SU-DHL-6 (cell line): ENCODE data around the gene MAP3K20.
A peak's percentile ranks its signal among the peaks of the same experiment; 100 is the strongest.
"Not testable (repeated sequence)": the region's sequence is repeated elsewhere in the genome, so short reads cannot be mapped to it uniquely, and the experiment has no call there.

ENCODE experiments used
- H2AFZ ChIP-seq: fragments of 200-600 bp; sonication (generic); 2 replicates; pipeline ENCODE4 v1.6.1; 2014; ENCODE audit warnings: low read depth, mild to moderate bottlenecking, moderate library complexity, mixed read lengths, antibody characterized with exemption, low read length; ENCODE audit not compliant: severe bottlenecking
- H3F3A ChIP-seq: fragments of 200-600 bp; shearing (Covaris generic); 2 replicates; pipeline ENCODE4 v1.6.0; 2016; ENCODE audit warnings: antibody characterized with exemption, mild to moderate bottlenecking; ENCODE audit not compliant: insufficient read depth
- H3K27ac ChIP-seq: fragments of 200-600 bp; sonication (generic); 2 replicates; pipeline ENCODE4 v1.5.1; 2016; ENCODE audit warnings: low read depth, mild to moderate bottlenecking, low read length, moderate library complexity, mixed read lengths
- H3K27me3 ChIP-seq: fragments of 200-600 bp; sonication (generic), shearing (Covaris generic); 2 replicates; pipeline ENCODE4 v1.6.0; 2014; ENCODE audit warnings: mild to moderate bottlenecking, low read length
- H3K36me3 ChIP-seq: fragments of 200-600 bp; sonication (generic); 2 replicates; pipeline ENCODE4 v1.6.1; 2014; ENCODE audit warnings: mild to moderate bottlenecking, low read length, mixed read lengths
- H3K4me2 ChIP-seq: fragments of 300-600, 200-600 bp; shearing (Covaris generic), sonication (generic); 2 replicates; pipeline ENCODE4 v1.6.0; 2014; ENCODE audit warnings: low read length, low read depth, mild to moderate bottlenecking; ENCODE audit not compliant: poor library complexity, severe bottlenecking
- H3K4me3 ChIP-seq: fragments of 200-600 bp; sonication (generic); 2 replicates; pipeline ENCODE4 v1.5.1; 2014; ENCODE audit warnings: antibody characterized with exemption, low read length, mild to moderate bottlenecking, mixed read lengths; ENCODE audit not compliant: insufficient read depth, poor library complexity, severe bottlenecking
- H3K79me2 ChIP-seq: fragments of 200-600 bp; sonication (generic); 2 replicates; pipeline ENCODE4 v1.6.1; 2014; ENCODE audit warnings: mild to moderate bottlenecking, low read length, moderate library complexity; ENCODE audit not compliant: insufficient read depth
- H3K9ac ChIP-seq: fragments of 200-600 bp; sonication (generic); 2 replicates; pipeline ENCODE4 v1.7.0; 2014; ENCODE audit warnings: mild to moderate bottlenecking, low read length
- H3K9me2 ChIP-seq: fragments of 200-600 bp; sonication (generic); replicated peaks from 2 replicates; pipeline ENCODE4 v1.6.1; 2014; ENCODE audit warnings: low read length; ENCODE audit not compliant: insufficient read depth
- H3K9me3 ChIP-seq: fragments of 200-600 bp; sonication (generic); 2 replicates; pipeline ENCODE4 v1.6.1; 2014; ENCODE audit warnings: low read length, mixed read lengths; ENCODE audit not compliant: insufficient read depth
- H4K20me1 ChIP-seq: fragments of 200-600 bp; sonication (generic); 2 replicates; pipeline ENCODE4 v1.6.1; 2014; ENCODE audit warnings: low read depth, mild to moderate bottlenecking, antibody characterized with exemption, low read length, moderate library complexity, mixed read lengths
- EZH2phosphoT487 ChIP-seq: fragments of 200-600 bp; sonication (generic), shearing (Covaris generic); conservative IDR thresholded peaks from 2 replicates; pipeline ENCODE4 v1.6.1; 2018; ENCODE audit warnings: mild to moderate bottlenecking, antibody characterized with exemption, low read length, moderate library complexity, mixed read lengths
- TF ChIP-seq, protein P1 (sequence below): fragments of 200-600 bp; sonication (generic); IDR thresholded peaks from one replicate; pipeline ENCODE4 v1.5.1; 2017; ENCODE audit warnings: antibody characterized with exemption, mild to moderate bottlenecking, low read length, moderate library complexity; ENCODE audit not compliant: insufficient read depth, poor library complexity, severe bottlenecking

Gene MAP3K20

DNA sequence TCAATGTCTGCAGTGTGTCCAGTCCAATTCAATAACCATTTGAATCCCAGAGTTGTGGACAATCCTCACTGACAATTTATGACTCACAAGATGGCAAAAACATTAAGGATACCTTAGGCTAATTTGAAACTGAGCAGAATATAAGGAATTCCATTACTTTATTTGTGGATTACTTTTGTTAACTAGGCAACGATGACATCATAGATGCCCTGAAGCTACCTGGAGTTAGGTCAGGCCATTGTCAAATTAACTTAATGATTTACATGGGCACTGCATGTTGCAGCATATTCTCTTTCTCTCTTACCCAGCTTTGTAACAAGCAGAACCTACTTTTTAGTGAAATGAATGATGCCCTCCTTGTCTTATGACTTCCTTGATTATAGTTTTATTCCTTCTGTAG, 179.0 kb downstream of the MAP3K20 start:
- Histone ChIP-seq H3K9me2 (no peaks in the 10 kb centered on the region), H3K9me3 (no peaks in the 10 kb centered on the region), H2AFZ (no peak overlapping the region), H4K20me1 (no peaks in the 10 kb centered on the region), H3K27me3 (no peaks in the 10 kb centered on the region), H3K36me3 (no peaks in the 10 kb centered on the region), H3K4me3 (no peak overlapping the region), H3K27ac (no peak overlapping the region), H3K4me2 (no peak overlapping the region), H3K9ac (no peak overlapping the region), H3F3A (no peaks in the 10 kb centered on the region), H3K79me2 (no peaks in the 10 kb centered on the region)
- TF ChIP-seq EZH2phosphoT487: no peak
- TF ChIP-seq, protein P1, sequence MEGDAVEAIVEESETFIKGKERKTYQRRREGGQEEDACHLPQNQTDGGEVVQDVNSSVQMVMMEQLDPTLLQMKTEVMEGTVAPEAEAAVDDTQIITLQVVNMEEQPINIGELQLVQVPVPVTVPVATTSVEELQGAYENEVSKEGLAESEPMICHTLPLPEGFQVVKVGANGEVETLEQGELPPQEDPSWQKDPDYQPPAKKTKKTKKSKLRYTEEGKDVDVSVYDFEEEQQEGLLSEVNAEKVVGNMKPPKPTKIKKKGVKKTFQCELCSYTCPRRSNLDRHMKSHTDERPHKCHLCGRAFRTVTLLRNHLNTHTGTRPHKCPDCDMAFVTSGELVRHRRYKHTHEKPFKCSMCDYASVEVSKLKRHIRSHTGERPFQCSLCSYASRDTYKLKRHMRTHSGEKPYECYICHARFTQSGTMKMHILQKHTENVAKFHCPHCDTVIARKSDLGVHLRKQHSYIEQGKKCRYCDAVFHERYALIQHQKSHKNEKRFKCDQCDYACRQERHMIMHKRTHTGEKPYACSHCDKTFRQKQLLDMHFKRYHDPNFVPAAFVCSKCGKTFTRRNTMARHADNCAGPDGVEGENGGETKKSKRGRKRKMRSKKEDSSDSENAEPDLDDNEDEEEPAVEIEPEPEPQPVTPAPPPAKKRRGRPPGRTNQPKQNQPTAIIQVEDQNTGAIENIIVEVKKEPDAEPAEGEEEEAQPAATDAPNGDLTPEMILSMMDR: no peak

DNA sequence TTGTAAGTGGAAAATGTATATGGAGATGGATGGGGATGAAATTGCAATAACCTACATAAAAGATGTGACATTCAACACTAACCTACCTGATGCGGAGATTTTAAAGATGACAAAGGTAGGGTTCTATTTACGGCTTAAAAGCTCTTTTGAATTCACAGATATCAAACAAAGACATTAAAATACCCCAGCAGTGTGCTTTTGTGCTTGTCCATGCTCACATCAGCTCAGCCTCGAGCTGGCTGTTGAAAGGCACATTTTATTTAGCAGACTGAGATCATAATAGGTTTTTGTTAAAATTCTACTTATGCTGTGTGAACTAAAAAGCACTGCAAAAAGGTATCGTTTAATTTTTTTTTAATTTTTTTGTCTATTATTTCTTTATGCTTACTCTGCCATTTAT, 183.1 kb downstream of the MAP3K20 start:
- H4K20me1 ChIP-seq: no peaks in the 10 kb centered on the region
- no peaks in the 10 kb centered on the region for H3K79me2 ChIP-seq
- no peaks in the 10 kb centered on the region for H3K9me3 ChIP-seq
- TF ChIP-seq EZH2phosphoT487: no peak
- TF ChIP-seq, protein P1: no peak
- H3K4me2 ChIP-seq: no peak overlapping the region
- no peaks in the 10 kb centered on the region for H3K36me3 ChIP-seq
- H2AFZ ChIP-seq: no peak overlapping the region
- H3K9me2 ChIP-seq: no peaks in the 10 kb centered on the region
- H3F3A ChIP-seq: no peaks in the 10 kb centered on the region
- no peak overlapping the region for H3K4me3 ChIP-seq
- H3K9ac ChIP-seq: no peak overlapping the region
- no peaks in the 10 kb centered on the region for H3K27me3 ChIP-seq
- H3K27ac ChIP-seq: no peak overlapping the region

DNA sequence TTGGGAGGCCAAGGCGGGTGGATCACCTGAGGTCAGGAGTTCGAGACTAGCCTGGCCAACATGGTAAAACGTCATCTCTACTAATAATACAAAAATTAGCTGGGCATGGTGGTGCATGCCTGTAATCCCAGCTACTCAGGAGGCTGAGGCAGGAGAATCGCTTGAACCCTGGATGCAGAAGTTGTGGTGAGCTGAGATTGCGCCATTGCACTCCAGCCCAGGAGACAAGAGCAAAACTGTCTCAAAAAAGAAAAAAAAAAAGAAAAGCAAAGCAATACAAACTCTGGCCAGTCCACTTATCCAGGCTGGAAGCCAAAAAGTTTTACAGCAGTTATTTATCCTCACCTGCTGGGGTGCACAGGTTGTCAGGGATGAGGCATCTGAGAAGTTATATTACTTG, 186.7 kb downstream of the MAP3K20 start:
- not testable (repeated sequence) for H3K36me3 ChIP-seq, H3K27ac ChIP-seq, H3K4me2 ChIP-seq, H3K79me2 ChIP-seq, H3K9me3 ChIP-seq, H3K9ac ChIP-seq, H3F3A ChIP-seq, H4K20me1 ChIP-seq, H3K9me2 ChIP-seq, H3K4me3 ChIP-seq, H3K27me3 ChIP-seq, H2AFZ ChIP-seq

DNA sequence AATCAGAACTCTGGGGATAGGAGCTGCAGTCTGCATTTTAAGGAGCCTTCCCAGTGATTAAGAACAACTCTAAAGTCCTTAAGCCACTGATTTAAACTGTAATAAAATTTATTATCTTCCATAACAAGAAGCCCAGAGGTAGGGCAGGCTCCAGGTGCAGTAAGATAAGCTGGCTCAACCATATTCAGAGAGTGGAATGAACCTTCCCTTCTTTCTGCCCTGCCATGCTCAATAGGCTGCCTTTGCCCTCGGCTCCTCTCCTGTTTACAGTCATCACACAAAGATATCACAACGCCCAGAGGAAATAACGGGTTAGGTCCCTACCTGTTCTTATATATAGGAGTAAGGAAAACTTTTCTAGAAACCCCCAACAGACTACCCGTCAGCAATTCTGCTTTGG, 188.5 kb downstream of the MAP3K20 start:
- Histone ChIP-seq H3K4me2 (peak overlapping the region; percentile 68), H3K36me3 (no peaks in the 10 kb centered on the region), H4K20me1 (no peaks in the 10 kb centered on the region), H3K9me3 (no peaks in the 10 kb centered on the region), H3K27ac (peak overlapping the region; percentile 14; the same call in 1 of the 2 replicates), H2AFZ (peak overlapping the region; percentile 96), H3K79me2 (no peaks in the 10 kb centered on the region), H3K4me3 (peak overlapping the region; percentile 30), H3F3A (no peaks in the 10 kb centered on the region), H3K27me3 (no peaks in the 10 kb centered on the region), H3K9ac (peak overlapping the region; percentile 31; the same call in 1 of the 2 replicates), H3K9me2 (no peaks in the 10 kb centered on the region)
- TF ChIP-seq, protein P1: no peak
- TF ChIP-seq EZH2phosphoT487: no peak
